A549 (cell line): ENCODE measurements around the gene LYZL1. TPM values are rescaled to one million over a fixed set of nuclear protein-coding genes. Genes with fewer than 3 reads are reported as not detected.

Source experiments
- ATAC-seq, 2 experiments: fragments of 200-7000 bp in 1 of 2; fragments of >200 bp in 1 of 2; cut with Nextera tagmentation in 1 of 2; cut with Tn5 transposase in 1 of 2; 3 replicates each; pipeline versions ENCODE4 v1.8.0 to v1.9.1; 2018 to 2020; ENCODE audit warnings: mild to moderate bottlenecking in 1 of 2, moderate library complexity in 1 of 2
- CTCF ChIA-PET: fragments of 300-600 bp; sonication (Branson Sonifier 250); formaldehyde crosslinking; extraction: SDS; loops from one replicate; lab custom pipeline; 2021; ENCODE audit warnings: antibody characterized with exemption, inconsistent platforms; lab: Yijun Ruan, JAX
- POLR2A ChIA-PET: fragments of 350-600 bp; formaldehyde crosslinking; extraction: SDS; loops from one replicate; lab custom pipeline; 2021; ENCODE audit warnings: antibody characterized with exemption, inconsistent platforms; lab: Yijun Ruan, JAX
- DNase-seq, 2 experiments: peaks; one replicate each; pipeline versions ENCODE4 v3.0.0 to v3.0.0-alpha.2; 2011 to 2016; ENCODE audit warnings: low read depth in 1 of 2, low spot score in 1 of 2
- FAIRE-seq: peaks from 2 replicates; lab custom pipeline; 2011; peaks lifted over from hg19 to GRCh38; lab: Jason Lieb, UNC
- H3K27ac ChIP-seq, 2 experiments: fragments of >200 bp; sonication (Bioruptor Twin); formaldehyde crosslinking; 3 replicates each; pipeline ENCODE4 v1.5.1; 2016 to 2017
- H3K4me1 ChIP-seq: fragments of >200 bp; sonication (Bioruptor Twin); formaldehyde crosslinking; 3 replicates; pipeline ENCODE4 v1.6.1; 2016
- H3K4me2 ChIP-seq: fragments of >200 bp; sonication (Bioruptor Twin); formaldehyde crosslinking; 3 replicates; pipeline ENCODE4 v1.6.1; 2016
- H3K4me3 ChIP-seq: fragments of >200 bp; sonication (Bioruptor Twin); formaldehyde crosslinking; 3 replicates; pipeline ENCODE4 v1.5.1; 2016
- H3K9me3 ChIP-seq: fragments of >200 bp; sonication (Bioruptor Twin); formaldehyde crosslinking; 3 replicates; pipeline ENCODE4 v1.6.1; 2016
- ATOH8 ChIP-seq: fragments of 250-450 bp; sonication (Bioruptor Pico); IDR thresholded peaks from 2 replicates; pipeline ENCODE4 v1.5.0; 2020; ENCODE audit warnings: low read depth, mild to moderate bottlenecking, moderate library complexity
- BCL3 ChIP-seq: fragments of >200 bp; sonication (Bioruptor Twin); formaldehyde crosslinking; IDR thresholded peaks from 3 replicates; pipeline ENCODE4 v1.6.1; 2016
- CBX8 ChIP-seq: fragments of 200-600 bp; sonication (generic); IDR thresholded peaks from 2 replicates; pipeline ENCODE4 v1.6.1; 2016
- CEBPB ChIP-seq, 2 experiments: fragments of >200 bp in 1 of 2; sonication (Bioruptor Twin) in 1 of 2; formaldehyde crosslinking in 1 of 2; IDR thresholded peaks; 2 replicates each; pipeline ENCODE4 v1.6.1; 2012 to 2016
- CHD2 ChIP-seq: fragments of 150-350 bp; IDR thresholded peaks from 2 replicates; pipeline ENCODE4 v1.6.1; 2014; ENCODE audit warnings: low read length; ENCODE audit not compliant: partially characterized antibody
- E2F6 ChIP-seq: IDR thresholded peaks from 2 replicates; pipeline ENCODE4 v1.6.1; 2012; ENCODE audit warnings: low read depth, borderline replicate concordance
- EHMT2 ChIP-seq: fragments of 200-600 bp; sonication (generic); IDR thresholded peaks from 2 replicates; pipeline ENCODE4 v1.6.1; 2016; ENCODE audit warnings: antibody characterized with exemption, low read depth, mild to moderate bottlenecking, moderate library complexity
- EP300 ChIP-seq, 2 experiments: fragments of >200 bp; sonication (Bioruptor Twin); formaldehyde crosslinking; IDR thresholded peaks; 2 replicates in 1 of 2; 3 replicates in 1 of 2; pipeline ENCODE4 v1.6.1; 2016 to 2017
- FOSB ChIP-seq: fragments of 250-450 bp; sonication (Bioruptor Pico); IDR thresholded peaks from 2 replicates; pipeline ENCODE4 v1.5.0; 2020; ENCODE audit warnings: mild to moderate bottlenecking, moderate library complexity
- FOXS1 ChIP-seq: fragments of 250-450 bp; sonication (Bioruptor Pico); IDR thresholded peaks from 2 replicates; pipeline ENCODE4 v1.5.0; 2020; ENCODE audit warnings: mild to moderate bottlenecking, moderate library complexity
- GATA3 ChIP-seq: IDR thresholded peaks from 2 replicates; pipeline ENCODE4 v1.6.1; 2012; ENCODE audit warnings: borderline replicate concordance
- HDAC2 ChIP-seq: fragments of 200-600 bp; sonication (generic); IDR thresholded peaks from 2 replicates; pipeline ENCODE4 v1.6.1; 2016
- HOXB13 ChIP-seq: fragments of 250-450 bp; sonication (Bioruptor Pico); IDR thresholded peaks from 2 replicates; pipeline ENCODE4 v1.5.0; 2020; ENCODE audit warnings: low read depth, mild to moderate bottlenecking, moderate library complexity
- KDM5A ChIP-seq: fragments of 200-600 bp; sonication (generic); IDR thresholded peaks from 2 replicates; pipeline ENCODE4 v1.6.1; 2016; ENCODE audit warnings: antibody characterized with exemption, mild to moderate bottlenecking
- MAX ChIP-seq: IDR thresholded peaks from 2 replicates; pipeline ENCODE4 v1.6.1; 2012
- MAZ ChIP-seq: fragments of 150-350 bp; IDR thresholded peaks from 2 replicates; pipeline ENCODE4 v1.6.1; 2014; ENCODE audit warnings: antibody characterized with exemption, low read depth, low read length, borderline replicate concordance
- POLR2A ChIP-seq: IDR thresholded peaks from 2 replicates; pipeline ENCODE4 v1.6.1; 2012; ENCODE audit warnings: mild to moderate bottlenecking, low read length
- RAD21 ChIP-seq, 2 experiments: fragments of >200 bp in 1 of 2; sonication (Bioruptor Twin) in 1 of 2; formaldehyde crosslinking in 1 of 2; IDR thresholded peaks in 1 of 2; conservative IDR thresholded peaks in 1 of 2; 2 replicates in 1 of 2; 3 replicates in 1 of 2; pipeline ENCODE4 v1.6.1; 2012 to 2018; ENCODE audit warnings: inconsistent platforms in 1 of 2
- SMC3 ChIP-seq: fragments of >200 bp; sonication (Bioruptor Twin); formaldehyde crosslinking; IDR thresholded peaks from 3 replicates; pipeline ENCODE4 v1.6.1; 2018; ENCODE audit warnings: inconsistent platforms
- USF2 ChIP-seq: fragments of 450-650 bp; IDR thresholded peaks from 2 replicates; pipeline ENCODE4 v1.6.1; 2014; ENCODE audit warnings: antibody characterized with exemption
- ZFP36 ChIP-seq: fragments of 450-650 bp; IDR thresholded peaks from 2 replicates; pipeline ENCODE4 v1.6.1; 2014; ENCODE audit warnings: borderline replicate concordance; ENCODE audit not compliant: partially characterized antibody
- ZSCAN20 ChIP-seq: fragments of 250-450 bp; sonication (Bioruptor Pico); IDR thresholded peaks from 2 replicates; pipeline ENCODE4 v1.8.0; 2022; ENCODE audit warnings: mild to moderate bottlenecking, moderate library complexity
- WGBS: methylation state at CpG from one replicate; pipeline ENCODE4 v1.1.6; 2017; ENCODE audit errors: missing lambda C conversion rate; 5-methylcytosine and 5-hydroxymethylcytosine counted together
- polyA plus RNA-seq, 4 experiments: library from polyadenylated mRNA; depleted of rRNA in 3 of 4; stranded (reverse); fragments of >200 nt; fragmentation: RNase III in 1 of 4; extraction: RNeasy Plus Mini Kit Qiagen cat#74134 plus additional on column Dnase treatment in 1 of 4; gene quantifications; 2 replicates in 3 of 4; 3 replicates in 1 of 4; pipeline ENCODE4 v1.2.3, GENCODE V29; 2011 to 2017

The LYZL1 gene
- polyA plus RNA-seq, 2 of the 4 experiments (the other 2 are of a cell fraction) = not detected

- H3K27ac ChIP-seq = no peak overlapping the region
- DNase-seq = peak in 1 of 2 experiments; percentile 8
- peaks cover 15% of the 10 kb centered on the region; the same call in 2 of the 3 replicates for H3K4me1 ChIP-seq
- CTCF ChIA-PET = interaction anchor here (0.5 to 1.1 kb wide), 2 partner anchors 14 to 73 kb away, joined by 3 read pairs; no protein-coding TSS in a partner anchor
- no peak for TF ChIP-seq HOXB13 (CRISPR knock-in tag)
- peak; percentile 22; the same call in 1 of the 2 replicates for TF ChIP-seq GATA3
- TF ChIP-seq, all 56 proteins: peak for 1
- 55% methylated on average over 6 of the region's 6 CpGs for WGBS
- ATAC-seq = no peak
- POLR2A ChIA-PET = no interaction called here
- peak overlapping the region; percentile 23; the same call in 1 of the 3 replicates for H3K4me2 ChIP-seq
- H3K4me3 ChIP-seq = no peak overlapping the region
- no peaks in the 10 kb centered on the region for H3K9me3 ChIP-seq
- no peak for FAIRE-seq
These were observed 12.5 kb upstream of the LYZL1 start for GRCh38 chr10:29276251-29276850.

- no peak overlapping the region for H3K27ac ChIP-seq
- no peak for ATAC-seq
- no peaks in the 10 kb centered on the region for H3K9me3 ChIP-seq
- no peak for DNase-seq
- FAIRE-seq = no peak
- CTCF ChIA-PET = no interaction called here
- POLR2A ChIA-PET = no interaction called here
- H3K4me2 ChIP-seq = peak overlapping the region; percentile 23; the same call in 1 of the 3 replicates
- WGBS = 79% methylated on average over 4 of the region's 4 CpGs
- peaks cover 15% of the 10 kb centered on the region; the same call in 2 of the 3 replicates for H3K4me1 ChIP-seq
- no peak for TF ChIP-seq HDAC2
- no peak for TF ChIP-seq FOXS1 (CRISPR knock-in tag)
- TF ChIP-seq RAD21 (conservative IDR thresholded peaks at IDR 0.05 in 1 of 2, IDR thresholded peaks at IDR 0.05 in 1 of 2) = no peak
- no peak for TF ChIP-seq KDM5A
- TF ChIP-seq SMC3 = no peak
- no peak for TF ChIP-seq BCL3
- no peak for TF ChIP-seq MAX
- H3K4me3 ChIP-seq = no peak overlapping the region
These were observed 11.6 kb upstream of the LYZL1 start for GRCh38 chr10:29277296-29277695.

- ChIA-PET POLR2A (no interaction called here), CTCF (no interaction called here)
- FAIRE-seq = no peak
- Histone ChIP-seq H3K27ac (no peak overlapping the region), H3K4me3 (no peak overlapping the region), H3K4me2 (no peak overlapping the region), H3K9me3 (no peaks in the 10 kb centered on the region), H3K4me1 (peaks cover 15% of the 10 kb centered on the region; the same call in 2 of the 3 replicates)
- no peak for DNase-seq
- WGBS = 59% methylated on average over 12 of the region's 12 CpGs
- TF ChIP-seq E2F6 (no peak), USF2 (no peak), POLR2A (no peak)
- no peak for ATAC-seq
These were observed 8.9 kb upstream of the LYZL1 start for GRCh38 chr10:29279779-29280487.

- FAIRE-seq (no peak), DNase-seq (no peak), ATAC-seq (no peak)
- H3K4me2 ChIP-seq = no peak overlapping the region
- ChIA-PET CTCF (no interaction called here), POLR2A (no interaction called here)
- 74% methylated on average over 3 of the region's 3 CpGs for WGBS
- H3K4me3 ChIP-seq = no peak overlapping the region
- H3K9me3 ChIP-seq = no peaks in the 10 kb centered on the region
- TF ChIP-seq CHD2 (no peak), CEBPB (IDR thresholded peaks at IDR 0.05) (no peak), ZFP36 (no peak), ATOH8 (no peak), MAZ (no peak), FOXS1 (CRISPR knock-in tag) (no peak), ZSCAN20 (CRISPR knock-in tag) (no peak), GATA3 (no peak), EHMT2 (no peak), EP300 (IDR thresholded peaks at IDR 0.05) (no peak), BCL3 (no peak), CBX8 (no peak), FOSB (CRISPR knock-in tag) (no peak)
- no peak overlapping the region for H3K27ac ChIP-seq
- peaks cover 15% of the 10 kb centered on the region; the same call in 2 of the 3 replicates for H3K4me1 ChIP-seq
These were observed 8.4 kb upstream of the LYZL1 start for GRCh38 chr10:29280488-29280840.
